ENCODE data around the gene MYRFL.

The MYRFL gene

GRCh38 chr12:69872804-69873203, 47.8 kb downstream of the MYRFL start:
- Histone ChIP-seq H3K4me1 (ENCODE audit: control insufficient read depth in 5 of 5, insufficient read depth in 5 of 5, low read length in 5 of 5) (peaks cover 0 to 6% (median 0%) of the 10 kb centered on the region in 5 donors), H3K9ac (ENCODE audit: low read length in 5 of 5) (no peak overlapping the region), H3K4me3 (ENCODE audit: low read depth in 1 of 5, low read length in 5 of 5) (no peak overlapping the region), H3K36me3 (ENCODE audit: control insufficient read depth in 5 of 5, insufficient read depth in 5 of 5, low read length in 5 of 5) (no peaks in the 10 kb centered on the region), H3K9me3 (ENCODE audit: control insufficient read depth in 5 of 5, low read length in 5 of 5) (no peaks in the 10 kb centered on the region), H3K27ac (ENCODE audit: low read depth, low read length) (no peak overlapping the region), H3K27me3 (ENCODE audit: control insufficient read depth in 5 of 5, insufficient read depth in 4 of 5, low read length in 5 of 5) (no peaks in the 10 kb centered on the region)

- no peak overlapping the region for H3K27ac ChIP-seq (ENCODE audit: low read depth, low read length)
- H3K4me1 ChIP-seq (ENCODE audit: control insufficient read depth in 5 of 5, insufficient read depth in 5 of 5, low read length in 5 of 5), result peaks cover 0 to 6% (median 0%) of the 10 kb centered on the region in 5 donors
- H3K9me3 ChIP-seq (ENCODE audit: control insufficient read depth in 5 of 5, low read length in 5 of 5), result no peaks in the 10 kb centered on the region
- no peak overlapping the region for H3K4me3 ChIP-seq (ENCODE audit: low read depth in 1 of 5, low read length in 5 of 5)
- H3K9ac ChIP-seq (ENCODE audit: low read length in 5 of 5), result no peak overlapping the region
- H3K27me3 ChIP-seq (ENCODE audit: control insufficient read depth in 5 of 5, insufficient read depth in 4 of 5, low read length in 5 of 5), result no peaks in the 10 kb centered on the region
- H3K36me3 ChIP-seq (ENCODE audit: control insufficient read depth in 5 of 5, insufficient read depth in 5 of 5, low read length in 5 of 5), result no peaks in the 10 kb centered on the region
These were observed 48.4 kb downstream of the MYRFL start for GRCh38 chr12:69873429-69873828.

GRCh38 chr12:69874606-69875005, 49.6 kb downstream of the MYRFL start:
- H3K9ac ChIP-seq (ENCODE audit: low read length in 5 of 5), result no peak overlapping the region
- no peak overlapping the region for H3K4me3 ChIP-seq (ENCODE audit: low read depth in 1 of 5, low read length in 5 of 5)
- H3K9me3 ChIP-seq (ENCODE audit: control insufficient read depth in 5 of 5, low read length in 5 of 5), result no peaks in the 10 kb centered on the region
- peaks cover 0 to 11% (median 6%) of the 10 kb centered on the region in 5 donors for H3K4me1 ChIP-seq (ENCODE audit: control insufficient read depth in 5 of 5, insufficient read depth in 5 of 5, low read length in 5 of 5)
- no peaks in the 10 kb centered on the region for H3K36me3 ChIP-seq (ENCODE audit: control insufficient read depth in 5 of 5, insufficient read depth in 5 of 5, low read length in 5 of 5)
- H3K27me3 ChIP-seq (ENCODE audit: control insufficient read depth in 5 of 5, insufficient read depth in 4 of 5, low read length in 5 of 5), result peaks cover 0 to 6% (median 3%) of the 10 kb centered on the region in 5 donors
- no peak overlapping the region for H3K27ac ChIP-seq (ENCODE audit: low read depth, low read length)

GRCh38 chr12:69875416-69875935, 50.4 kb downstream of the MYRFL start:
- Histone ChIP-seq H3K4me3 (ENCODE audit: low read depth in 1 of 5, low read length in 5 of 5) (no peak overlapping the region), H3K9ac (ENCODE audit: low read length in 5 of 5) (no peak overlapping the region), H3K36me3 (ENCODE audit: control insufficient read depth in 5 of 5, insufficient read depth in 5 of 5, low read length in 5 of 5) (no peaks in the 10 kb centered on the region), H3K9me3 (ENCODE audit: control insufficient read depth in 5 of 5, low read length in 5 of 5) (no peaks in the 10 kb centered on the region), H3K4me1 (ENCODE audit: control insufficient read depth in 5 of 5, insufficient read depth in 5 of 5, low read length in 5 of 5) (peaks cover 0 to 11% (median 6%) of the 10 kb centered on the region in 5 donors), H3K27me3 (ENCODE audit: control insufficient read depth in 5 of 5, insufficient read depth in 4 of 5, low read length in 5 of 5) (peaks cover 0 to 6% (median 3%) of the 10 kb centered on the region in 5 donors), H3K27ac (ENCODE audit: low read depth, low read length) (no peak overlapping the region)

- peaks cover 0 to 8% (median 6%) of the 10 kb centered on the region in 5 donors for H3K4me1 ChIP-seq (ENCODE audit: control insufficient read depth in 5 of 5, insufficient read depth in 5 of 5, low read length in 5 of 5)
- H3K9ac ChIP-seq (ENCODE audit: low read length in 5 of 5), result peak overlapping the region in 1 of 5 donors; percentile 28
- no peak overlapping the region for H3K27ac ChIP-seq (ENCODE audit: low read depth, low read length)
- H3K27me3 ChIP-seq (ENCODE audit: control insufficient read depth in 5 of 5, insufficient read depth in 4 of 5, low read length in 5 of 5), result peaks cover 0 to 6% (median 3%) of the 10 kb centered on the region in 5 donors
- peak overlapping the region in 4 of 5 donors; percentile 25 to 52 (median 50) for H3K4me3 ChIP-seq (ENCODE audit: low read depth in 1 of 5, low read length in 5 of 5)
- H3K9me3 ChIP-seq (ENCODE audit: control insufficient read depth in 5 of 5, low read length in 5 of 5), result no peaks in the 10 kb centered on the region
- H3K36me3 ChIP-seq (ENCODE audit: control insufficient read depth in 5 of 5, insufficient read depth in 5 of 5, low read length in 5 of 5), result no peaks in the 10 kb centered on the region
These were observed 54.3 kb downstream of the MYRFL start for GRCh38 chr12:69879007-69879960.

GRCh38 chr12:69880571-69880970, 55.5 kb downstream of the MYRFL start:
- H3K27me3 ChIP-seq (ENCODE audit: control insufficient read depth in 5 of 5, insufficient read depth in 4 of 5, low read length in 5 of 5), result peaks cover 0 to 6% (median 3%) of the 10 kb centered on the region in 5 donors
- no peaks in the 10 kb centered on the region for H3K36me3 ChIP-seq (ENCODE audit: control insufficient read depth in 5 of 5, insufficient read depth in 5 of 5, low read length in 5 of 5)
- H3K4me3 ChIP-seq (ENCODE audit: low read depth in 1 of 5, low read length in 5 of 5), result no peak overlapping the region
- H3K4me1 ChIP-seq (ENCODE audit: control insufficient read depth in 5 of 5, insufficient read depth in 5 of 5, low read length in 5 of 5), result peaks cover 0 to 8% (median 6%) of the 10 kb centered on the region in 5 donors
- H3K9me3 ChIP-seq (ENCODE audit: control insufficient read depth in 5 of 5, low read length in 5 of 5), result no peaks in the 10 kb centered on the region
- no peak overlapping the region for H3K27ac ChIP-seq (ENCODE audit: low read depth, low read length)
- no peak overlapping the region for H3K9ac ChIP-seq (ENCODE audit: low read length in 5 of 5)

GRCh38 chr12:69881771-69882170, 56.7 kb downstream of the MYRFL start:
- no peak overlapping the region for H3K4me3 ChIP-seq (ENCODE audit: low read depth in 1 of 5, low read length in 5 of 5)
- H3K9ac ChIP-seq (ENCODE audit: low read length in 5 of 5), result peak overlapping the region in 1 of 5 donors; percentile 24
- no peaks in the 10 kb centered on the region for H3K36me3 ChIP-seq (ENCODE audit: control insufficient read depth in 5 of 5, insufficient read depth in 5 of 5, low read length in 5 of 5)
- H3K27ac ChIP-seq (ENCODE audit: low read depth, low read length), result no peak overlapping the region
- peaks cover 0 to 6% (median 3%) of the 10 kb centered on the region in 5 donors for H3K27me3 ChIP-seq (ENCODE audit: control insufficient read depth in 5 of 5, insufficient read depth in 4 of 5, low read length in 5 of 5)
- H3K9me3 ChIP-seq (ENCODE audit: control insufficient read depth in 5 of 5, low read length in 5 of 5), result no peaks in the 10 kb centered on the region
- peaks cover 0 to 12% (median 6%) of the 10 kb centered on the region in 5 donors for H3K4me1 ChIP-seq (ENCODE audit: control insufficient read depth in 5 of 5, insufficient read depth in 5 of 5, low read length in 5 of 5)

GRCh38 chr12:69884386-69884785, 59.4 kb downstream of the MYRFL start:
- no peak overlapping the region for H3K4me3 ChIP-seq (ENCODE audit: low read depth in 1 of 5, low read length in 5 of 5)
- no peaks in the 10 kb centered on the region for H3K9me3 ChIP-seq (ENCODE audit: control insufficient read depth in 5 of 5, low read length in 5 of 5)
- peaks cover 0 to 6% (median 0%) of the 10 kb centered on the region in 5 donors for H3K4me1 ChIP-seq (ENCODE audit: control insufficient read depth in 5 of 5, insufficient read depth in 5 of 5, low read length in 5 of 5)
- no peak overlapping the region for H3K9ac ChIP-seq (ENCODE audit: low read length in 5 of 5)
- H3K36me3 ChIP-seq (ENCODE audit: control insufficient read depth in 5 of 5, insufficient read depth in 5 of 5, low read length in 5 of 5), result no peaks in the 10 kb centered on the region
- no peak overlapping the region for H3K27ac ChIP-seq (ENCODE audit: low read depth, low read length)
- H3K27me3 ChIP-seq (ENCODE audit: control insufficient read depth in 5 of 5, insufficient read depth in 4 of 5, low read length in 5 of 5), result peaks cover 0 to 3% (median 0%) of the 10 kb centered on the region in 5 donors

GRCh38 chr12:69885658-69886057, 60.6 kb downstream of the MYRFL start:
- Histone ChIP-seq H3K27ac (ENCODE audit: low read depth, low read length) (no peak overlapping the region), H3K9me3 (ENCODE audit: control insufficient read depth in 5 of 5, low read length in 5 of 5) (no peaks in the 10 kb centered on the region), H3K9ac (ENCODE audit: low read length in 5 of 5) (no peak overlapping the region), H3K4me3 (ENCODE audit: low read depth in 1 of 5, low read length in 5 of 5) (no peak overlapping the region), H3K36me3 (ENCODE audit: control insufficient read depth in 5 of 5, insufficient read depth in 5 of 5, low read length in 5 of 5) (no peaks in the 10 kb centered on the region), H3K4me1 (ENCODE audit: control insufficient read depth in 5 of 5, insufficient read depth in 5 of 5, low read length in 5 of 5) (peaks cover 0 to 4% (median 0%) of the 10 kb centered on the region in 5 donors), H3K27me3 (ENCODE audit: control insufficient read depth in 5 of 5, insufficient read depth in 4 of 5, low read length in 5 of 5) (peaks cover 0 to 3% (median 0%) of the 10 kb centered on the region in 5 donors)

- Histone ChIP-seq H3K9ac (ENCODE audit: low read length in 5 of 5) (no peak overlapping the region), H3K27me3 (ENCODE audit: control insufficient read depth in 5 of 5, insufficient read depth in 4 of 5, low read length in 5 of 5) (peaks cover 0 to 2% (median 0%) of the 10 kb centered on the region in 5 donors), H3K9me3 (ENCODE audit: control insufficient read depth in 5 of 5, low read length in 5 of 5) (no peaks in the 10 kb centered on the region), H3K36me3 (ENCODE audit: control insufficient read depth in 5 of 5, insufficient read depth in 5 of 5, low read length in 5 of 5) (no peaks in the 10 kb centered on the region), H3K4me3 (ENCODE audit: low read depth in 1 of 5, low read length in 5 of 5) (no peak overlapping the region), H3K4me1 (ENCODE audit: control insufficient read depth in 5 of 5, insufficient read depth in 5 of 5, low read length in 5 of 5) (peaks cover 0 to 4% (median 0%) of the 10 kb centered on the region in 5 donors), H3K27ac (ENCODE audit: low read depth, low read length) (no peak overlapping the region)
These were observed 61.1 kb downstream of the MYRFL start for GRCh38 chr12:69886109-69886508.
